IMR-90 (cell line): ENCODE results near the gene TPI1. TPM values are rescaled to one million over a fixed set of nuclear protein-coding genes. Genes with fewer than 3 reads are reported as not detected.

Source experiments
- ATAC-seq: fragments of 200-7000 bp; cut with Tn5 transposase; 2 replicates; pipeline ENCODE4 v1.9.1; 2020; ENCODE audit warnings: low read depth, mild to moderate bottlenecking, moderate library complexity
- BruUV-seq: library from RNA; stranded (reverse); fragments of 400-500 nt; replicated peaks from 2 replicates; lab custom pipeline; 2021; lab: Mats Ljungman, UMichigan
- CTCF ChIA-PET: fragments of 300-600 bp; formaldehyde crosslinking; extraction: SDS; loops from one replicate; lab custom pipeline; 2021; ENCODE audit warnings: antibody characterized with exemption; lab: Yijun Ruan, JAX
- POLR2A ChIA-PET: fragments of 300-600 bp; sonication (Branson Sonifier 250); formaldehyde crosslinking; loops from one replicate; lab custom pipeline; 2022; ENCODE audit warnings: antibody characterized with exemption; ENCODE audit not compliant: unreplicated experiment; lab: Charles Lee
- DNase-seq: peaks from one replicate; pipeline ENCODE4 v3.0.0; 2013
- H2AFZ ChIP-seq: replicated peaks from 2 replicates; pipeline ENCODE3; 2013; ENCODE audit warnings: low read length, mild to moderate bottlenecking; ENCODE audit not compliant: poor library complexity
- H2AK5ac ChIP-seq: 2 replicates; pipeline ENCODE4 v1.6.1; 2013; ENCODE audit warnings: low read depth, low read length, inconsistent platforms
- H2AK9ac ChIP-seq: replicated peaks from 2 replicates; pipeline ENCODE3; 2013; ENCODE audit warnings: mild to moderate bottlenecking, low read depth, low read length, moderate library complexity; ENCODE audit not compliant: poor library complexity
- H2BK120ac ChIP-seq: 2 replicates; pipeline ENCODE4 v1.6.1; 2013; ENCODE audit warnings: low read depth, low read length, inconsistent platforms
- H2BK15ac ChIP-seq: 3 replicates; pipeline ENCODE4 v1.6.1; 2013; ENCODE audit warnings: low read depth, low read length, inconsistent platforms
- H2BK20ac ChIP-seq: 2 replicates; pipeline ENCODE4 v1.6.1; 2013; ENCODE audit warnings: low read depth, mild to moderate bottlenecking, inconsistent platforms, low read length, moderate library complexity
- H2BK5ac ChIP-seq: 2 replicates; pipeline ENCODE4 v1.6.1; 2013; ENCODE audit warnings: mild to moderate bottlenecking, low read depth, low read length, inconsistent platforms; ENCODE audit not compliant: poor library complexity, severe bottlenecking
- H3K14ac ChIP-seq: replicated peaks from 2 replicates; pipeline ENCODE4 v1.6.1; 2013; ENCODE audit warnings: low read depth, low read length, inconsistent platforms
- H3K18ac ChIP-seq: 2 replicates; pipeline ENCODE4 v1.6.1; 2013; ENCODE audit warnings: low read depth, low read length, control low read depth
- H3K23ac ChIP-seq: 2 replicates; pipeline ENCODE4 v1.6.1; 2013; ENCODE audit warnings: low read depth, low read length, inconsistent platforms
- H3K27ac ChIP-seq: 2 replicates; pipeline ENCODE4 v1.5.1; 2013; ENCODE audit warnings: mild to moderate bottlenecking, control low read depth, low read length; ENCODE audit not compliant: insufficient read depth
- H3K27me3 ChIP-seq: 2 replicates; pipeline ENCODE4 v1.6.1; 2013; ENCODE audit warnings: low read length; ENCODE audit not compliant: control insufficient read depth, insufficient read depth
- H3K36me3 ChIP-seq: 2 replicates; pipeline ENCODE4 v1.6.1; 2013; ENCODE audit warnings: low read length, mixed read lengths; ENCODE audit not compliant: control insufficient read depth, insufficient read depth
- H3K4ac ChIP-seq: 2 replicates; pipeline ENCODE4 v1.6.1; 2013; ENCODE audit warnings: low read depth, low read length, inconsistent platforms
- H3K4me1 ChIP-seq: 2 replicates; pipeline ENCODE4 v1.6.1; 2013; ENCODE audit warnings: low read length, mixed read lengths; ENCODE audit not compliant: control insufficient read depth, insufficient read depth
- H3K4me2 ChIP-seq: 2 replicates; pipeline ENCODE4 v1.6.1; 2013; ENCODE audit warnings: low read depth, mild to moderate bottlenecking, control low read depth, low read length, moderate library complexity
- H3K4me3 ChIP-seq: 2 replicates; pipeline ENCODE4 v1.5.1; 2013; ENCODE audit warnings: low read depth, mild to moderate bottlenecking, control low read depth, low read length, moderate library complexity; ENCODE audit not compliant: insufficient read depth
- H3K56ac ChIP-seq: 2 replicates; pipeline ENCODE4 v1.6.1; 2013; ENCODE audit warnings: low read length, inconsistent platforms; ENCODE audit not compliant: insufficient read depth; ENCODE audit errors: extremely low read depth
- H3K79me1 ChIP-seq, 2 experiments: 2 replicates each; pipeline ENCODE4 v1.6.1; 2013; ENCODE audit warnings: low read length in 2 of 2, inconsistent platforms in 1 of 2, low read depth in 1 of 2
- H3K9ac ChIP-seq: 2 replicates; pipeline ENCODE4 v1.6.1; 2013; ENCODE audit warnings: low read depth, low read length, control low read depth
- H3K9me1 ChIP-seq: 2 replicates; pipeline ENCODE4 v1.6.1; 2013; ENCODE audit warnings: low read length, inconsistent platforms; ENCODE audit not compliant: insufficient read depth
- H3K9me3 ChIP-seq: 2 replicates; pipeline ENCODE4 v1.6.1; 2013; ENCODE audit warnings: low read length; ENCODE audit not compliant: control insufficient read depth, insufficient read depth
- H4K20me1 ChIP-seq: 2 replicates; pipeline ENCODE4 v1.6.1; 2013; ENCODE audit warnings: low read length, inconsistent platforms; ENCODE audit not compliant: insufficient read depth
- H4K5ac ChIP-seq: 2 replicates; pipeline ENCODE4 v1.6.1; 2013; ENCODE audit warnings: mild to moderate bottlenecking, low read depth, low read length, control low read depth
- H4K8ac ChIP-seq, 2 experiments: 2 replicates each; pipeline ENCODE4 v1.6.1; 2013; ENCODE audit warnings: low read depth in 2 of 2, low read length in 2 of 2, control low read depth in 1 of 2, inconsistent platforms in 1 of 2
- H4K91ac ChIP-seq: 2 replicates; pipeline ENCODE4 v1.6.1; 2013; ENCODE audit warnings: low read depth, low read length, inconsistent platforms; ENCODE audit not compliant: insufficient read depth
- BHLHE40 ChIP-seq: fragments of 150-350 bp; IDR thresholded peaks from 2 replicates; pipeline ENCODE4 v1.6.1; 2016; ENCODE audit warnings: mild to moderate bottlenecking, low read depth, low read length
- CEBPB ChIP-seq: IDR thresholded peaks from 2 replicates; pipeline ENCODE4 v1.6.1; 2012; ENCODE audit warnings: low read depth, low read length, improper control_type of control experiment
- CHD1 ChIP-seq: IDR thresholded peaks from 2 replicates; pipeline ENCODE4 v1.6.1; 2012; ENCODE audit warnings: low read depth, low read length, improper control_type of control experiment
- ELK1 ChIP-seq: fragments of 150-350 bp; IDR thresholded peaks from 2 replicates; pipeline ENCODE4 v1.6.1; 2016; ENCODE audit warnings: low read depth, mild to moderate bottlenecking, low read length, moderate library complexity, borderline replicate concordance
- FOS ChIP-seq: fragments of 150-350 bp; IDR thresholded peaks from 2 replicates; pipeline ENCODE4 v1.6.1; 2016; ENCODE audit warnings: low read depth, low read length
- MAFK ChIP-seq: IDR thresholded peaks from 2 replicates; pipeline ENCODE4 v1.6.1; 2012; ENCODE audit warnings: low read depth, low read length, improper control_type of control experiment
- MXI1 ChIP-seq: IDR thresholded peaks from 2 replicates; pipeline ENCODE4 v1.6.1; 2012; ENCODE audit warnings: low read depth, mild to moderate bottlenecking, low read length, moderate library complexity, borderline replicate concordance
- NFE2L2 ChIP-seq: fragments of 150-350 bp; IDR thresholded peaks from 2 replicates; pipeline ENCODE4 v1.6.1; 2016; ENCODE audit warnings: low read depth, mild to moderate bottlenecking, low read length
- POLR2A ChIP-seq: IDR thresholded peaks from 2 replicates; pipeline ENCODE4 v1.6.1; 2012; ENCODE audit warnings: mild to moderate bottlenecking, low read depth, low read length
- RAD21 ChIP-seq: IDR thresholded peaks from 2 replicates; pipeline ENCODE4 v1.6.1; 2012; ENCODE audit warnings: low read length, improper control_type of control experiment
- RCOR1 ChIP-seq: IDR thresholded peaks from 2 replicates; pipeline ENCODE4 v1.6.1; 2012; ENCODE audit warnings: mild to moderate bottlenecking, low read length, improper control_type of control experiment; ENCODE audit not compliant: insufficient replicate concordance
- RFX5 ChIP-seq: IDR thresholded peaks from 2 replicates; pipeline ENCODE4 v1.8.0; 2012; ENCODE audit warnings: low read depth, mild to moderate bottlenecking, low read length, moderate library complexity
- SMC3 ChIP-seq: fragments of 150-350 bp; IDR thresholded peaks from 2 replicates; pipeline ENCODE4 v1.6.1; 2016; ENCODE audit warnings: low read depth, mild to moderate bottlenecking, antibody characterized with exemption, low read length, moderate library complexity
- whole genome bisulfite sequencing, 2 experiments: methylation state at CpG; one replicate each; pipeline versions ENCODE4 v1.1.5 to v1.1.7; 2013; ENCODE audit warnings: missing lambda C conversion rate in 2 of 2; ENCODE audit not compliant: insufficient read length in 1 of 2; ENCODE audit errors: extremely low coverage in 2 of 2; 5-methylcytosine and 5-hydroxymethylcytosine counted together
- dilution Hi-C: fragments of 300-500 bp; cut with HindIII; formaldehyde crosslinking; loops from one replicate; pipeline ENCODE4 v1.14.3; 2018; ENCODE audit warnings: low sequenced_read_pairs; ENCODE audit not compliant: unreplicated experiment
- in situ Hi-C: fragments of 300-500 bp; cut with MboI; formaldehyde crosslinking; loops from 3 replicates; pipeline ENCODE4 v1.14.3; 2019; ENCODE audit warnings: low sequenced_read_pairs, inconsistent platforms, mixed read lengths
- intact Hi-C: fragments of 100-400 bp; cut with micrococcal nuclease; formaldehyde crosslinking; loops from 2 replicates; pipeline ENCODE4 v1.10.0; 2022
- polyA plus RNA-seq, 3 experiments: library from polyadenylated mRNA; depleted of rRNA; stranded (reverse); fragments of >200 nt; gene quantifications; 2 replicates each; pipeline ENCODE4 v1.2.3, GENCODE V29; 2012; ENCODE audit warnings: low replicate concordance in 1 of 3
- total RNA-seq: library from RNA; depleted of rRNA; stranded (reverse); fragments of >200 nt; gene quantifications from 2 replicates; pipeline ENCODE4 v1.2.3, GENCODE V29; 2012
- TF ChIP-seq, protein P1 (sequence below): conservative IDR thresholded peaks from 2 replicates; pipeline ENCODE4 v1.5.1; 2012; ENCODE audit warnings: mild to moderate bottlenecking, low read depth, low read length, improper control_type of control experiment
- TF ChIP-seq, protein P2 (sequence below): fragments of 150-350 bp; IDR thresholded peaks from 2 replicates; pipeline ENCODE4 v1.6.1; 2017; ENCODE audit warnings: mild to moderate bottlenecking, antibody characterized with exemption, low read length, low read depth

Gene TPI1
- total and polyA plus RNA-seq, 2 of the 4 experiments (the other 2 are of a cell fraction) = 1,995 to 2,176 TPM

GRCh38 chr12:6847676-6848075 lies 19.7 kb upstream of the TPI1 start:
- no TSS peak for BruUV-seq
- H3K27me3 ChIP-seq = no peaks in the 10 kb centered on the region

More at GRCh38 chr12:6847676-6848075, 19.7 kb upstream of the TPI1 start:
- ChIA-PET POLR2A (no interaction called here), CTCF (no interaction called here)
- no peak overlapping the region for H2BK15ac ChIP-seq
- H4K91ac ChIP-seq = no peak overlapping the region
- H2AFZ ChIP-seq = no peak overlapping the region
- no peak overlapping the region for H2BK120ac ChIP-seq
- H3K4me3 ChIP-seq = no peak overlapping the region
- dilution Hi-C loops = no loop called here
- in situ Hi-C loops = no loop called here
- no peak overlapping the region for H3K14ac ChIP-seq
- no peak overlapping the region for H3K56ac ChIP-seq
- no peak overlapping the region for H2AK9ac ChIP-seq
- ATAC-seq (no peak), DNase-seq (no peak)
- H3K18ac ChIP-seq = no peak overlapping the region
- intact Hi-C loops = no loop called here
- no peak overlapping the region for H3K4me2 ChIP-seq
- H3K9me3 ChIP-seq = no peaks in the 10 kb centered on the region
- H3K9ac ChIP-seq = no peak overlapping the region
- no peak overlapping the region for H4K8ac ChIP-seq
- no peak overlapping the region for H3K23ac ChIP-seq
- H3K79me1 ChIP-seq = peaks cover 6 to 21% of the 10 kb centered on the region in 2 experiments
- no peak overlapping the region for H2BK5ac ChIP-seq
- TF ChIP-seq MAFK (no peak), FOS (no peak), MXI1 (no peak), CHD1 (no peak), NFE2L2 (no peak), RAD21 (no peak), RCOR1 (no peak), CEBPB (no peak), RFX5 (no peak), POLR2A (no peak), SMC3 (no peak), ELK1 (no peak), BHLHE40 (no peak)
- TF ChIP-seq, protein P1, sequence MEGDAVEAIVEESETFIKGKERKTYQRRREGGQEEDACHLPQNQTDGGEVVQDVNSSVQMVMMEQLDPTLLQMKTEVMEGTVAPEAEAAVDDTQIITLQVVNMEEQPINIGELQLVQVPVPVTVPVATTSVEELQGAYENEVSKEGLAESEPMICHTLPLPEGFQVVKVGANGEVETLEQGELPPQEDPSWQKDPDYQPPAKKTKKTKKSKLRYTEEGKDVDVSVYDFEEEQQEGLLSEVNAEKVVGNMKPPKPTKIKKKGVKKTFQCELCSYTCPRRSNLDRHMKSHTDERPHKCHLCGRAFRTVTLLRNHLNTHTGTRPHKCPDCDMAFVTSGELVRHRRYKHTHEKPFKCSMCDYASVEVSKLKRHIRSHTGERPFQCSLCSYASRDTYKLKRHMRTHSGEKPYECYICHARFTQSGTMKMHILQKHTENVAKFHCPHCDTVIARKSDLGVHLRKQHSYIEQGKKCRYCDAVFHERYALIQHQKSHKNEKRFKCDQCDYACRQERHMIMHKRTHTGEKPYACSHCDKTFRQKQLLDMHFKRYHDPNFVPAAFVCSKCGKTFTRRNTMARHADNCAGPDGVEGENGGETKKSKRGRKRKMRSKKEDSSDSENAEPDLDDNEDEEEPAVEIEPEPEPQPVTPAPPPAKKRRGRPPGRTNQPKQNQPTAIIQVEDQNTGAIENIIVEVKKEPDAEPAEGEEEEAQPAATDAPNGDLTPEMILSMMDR = no peak
- TF ChIP-seq, protein P2, sequence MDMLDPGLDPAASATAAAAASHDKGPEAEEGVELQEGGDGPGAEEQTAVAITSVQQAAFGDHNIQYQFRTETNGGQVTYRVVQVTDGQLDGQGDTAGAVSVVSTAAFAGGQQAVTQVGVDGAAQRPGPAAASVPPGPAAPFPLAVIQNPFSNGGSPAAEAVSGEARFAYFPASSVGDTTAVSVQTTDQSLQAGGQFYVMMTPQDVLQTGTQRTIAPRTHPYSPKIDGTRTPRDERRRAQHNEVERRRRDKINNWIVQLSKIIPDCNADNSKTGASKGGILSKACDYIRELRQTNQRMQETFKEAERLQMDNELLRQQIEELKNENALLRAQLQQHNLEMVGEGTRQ = no peak
- WGBS, 2 experiments = 100% methylated on average over 1 of the region's 2 CpGs; no CpG with 5 or more reads in 1 of the 2 experiments
- no peaks in the 10 kb centered on the region for H3K9me1 ChIP-seq
- no peak overlapping the region for H4K5ac ChIP-seq
- H3K36me3 ChIP-seq = peaks cover 52% of the 10 kb centered on the region
- H2BK20ac ChIP-seq = no peak overlapping the region
- H3K4ac ChIP-seq = no peak overlapping the region
- H3K4me1 ChIP-seq = no peaks in the 10 kb centered on the region
- H4K20me1 ChIP-seq = peaks cover 7% of the 10 kb centered on the region
- no peak overlapping the region for H3K27ac ChIP-seq
- H2AK5ac ChIP-seq = no peak overlapping the region
